Astrocyte of the cerebellum (primary cell): ENCODE results near the gene SLIT3.
A peak's percentile ranks its signal among the peaks of the same experiment; 100 is the strongest.

Experiments
- DNase-seq: peaks from one replicate; pipeline ENCODE4 v3.0.0-alpha.2; 2011; ENCODE audit warnings: low read depth
- H3K4me3 ChIP-seq: 2 replicates; pipeline ENCODE4 v1.5.1; 2011; ENCODE audit warnings: mild to moderate bottlenecking, low read depth, low read length, moderate library complexity
- CTCF ChIP-seq: IDR thresholded peaks from 2 replicates; pipeline ENCODE4 v1.5.1; 2012; ENCODE audit warnings: low read length, low read depth, moderate library complexity, mild to moderate bottlenecking; ENCODE audit errors: missing control alignments
- in situ Hi-C: cut with HindIII; loops from 2 replicates; pipeline ENCODE4 v1.10.0; 2017; ENCODE audit warnings: low sequenced_read_pairs

SLIT3 gene

GRCh38 chr5:168951356-168951755, 349.6 kb downstream of the SLIT3 start:
- no peak overlapping the region for H3K4me3 ChIP-seq
- in situ Hi-C loops = no loop called here
- no peak for DNase-seq
- no peak for TF ChIP-seq CTCF

GRCh38 chr5:168950241-168950951, 350.5 kb downstream of the SLIT3 start:
- H3K4me3 ChIP-seq = no peak overlapping the region
- DNase-seq = no peak
- in situ Hi-C loops = no loop called here
- no peak for TF ChIP-seq CTCF

- TF ChIP-seq CTCF = no peak
- in situ Hi-C loops = no loop called here
- H3K4me3 ChIP-seq = no peak overlapping the region
- no peak for DNase-seq
These were observed 352.2 kb downstream of the SLIT3 start for GRCh38 chr5:168948746-168949145.

- DNase-seq = peak; percentile 8
- peak; percentile 92 for TF ChIP-seq CTCF
- in situ Hi-C loops = no loop called here
- no peak overlapping the region for H3K4me3 ChIP-seq
These were observed 353.6 kb downstream of the SLIT3 start for GRCh38 chr5:168947212-168947868.

- H3K4me3 ChIP-seq = no peak overlapping the region
- peak; percentile 10 for TF ChIP-seq CTCF
- DNase-seq = no peak
- in situ Hi-C loops = no loop called here
These were observed 354.6 kb downstream of the SLIT3 start for GRCh38 chr5:168946363-168946762.

- in situ Hi-C loops = no loop called here
- no peak overlapping the region for H3K4me3 ChIP-seq
- no peak for DNase-seq
- TF ChIP-seq CTCF = no peak
These were observed 356.9 kb downstream of the SLIT3 start for GRCh38 chr5:168944004-168944403.
